ENCODE data around the gene IL4.
"Not testable (repeated sequence)": the region's sequence is repeated elsewhere in the genome, so short reads cannot be mapped to it uniquely, and the experiment has no call there.

The IL4 gene

GRCh38 chr5:132674671-132675506, 1.1 kb downstream of the IL4 start:
- peak; percentile 90 for DNase-seq (ENCODE audit: low spot score)

GRCh38 chr5:132675936-132676689, 2.3 kb downstream of the IL4 start:
- no peak for DNase-seq (ENCODE audit: low spot score)

GRCh38 chr5:132677191-132677590, 3.4 kb downstream of the IL4 start:
- peak; percentile 93 for DNase-seq (ENCODE audit: low spot score)

GRCh38 chr5:132677682-132678400, 4.1 kb downstream of the IL4 start:
- no peak for DNase-seq (ENCODE audit: low spot score)

- no peak for DNase-seq (ENCODE audit: low spot score)
Observed at GRCh38 chr5:132678735-132679134, 4.9 kb downstream of the IL4 start.

GRCh38 chr5:132679166-132679565, 5.4 kb downstream of the IL4 start:
- no peak for DNase-seq (ENCODE audit: low spot score)

GRCh38 chr5:132679717-132680380, 6.1 kb downstream of the IL4 start:
- no peak for DNase-seq (ENCODE audit: low spot score)

GRCh38 chr5:132680780-132681475, 7.1 kb downstream of the IL4 start:
- DNase-seq (ENCODE audit: low spot score), result no peak

- no peak for DNase-seq (ENCODE audit: low spot score)
Observed at GRCh38 chr5:132681476-132681831, 7.7 kb downstream of the IL4 start.

GRCh38 chr5:132681983-132682382, 8.2 kb downstream of the IL4 start:
- DNase-seq (ENCODE audit: low spot score), result no peak

GRCh38 chr5:132684491-132684890, 10.7 kb downstream of the IL4 start:
- no peak for DNase-seq (ENCODE audit: low spot score)

GRCh38 chr5:132684922-132685720, 11.3 kb downstream of the IL4 start:
- DNase-seq (ENCODE audit: low spot score), result no peak

- DNase-seq (ENCODE audit: low spot score), result no peak
Observed at GRCh38 chr5:132686193-132686592, 12.4 kb downstream of the IL4 start.

- DNase-seq (ENCODE audit: low spot score), result no peak
Observed at GRCh38 chr5:132687995-132688394, 14.2 kb downstream of the IL4 start.

- no peak for DNase-seq (ENCODE audit: low spot score)
Observed at GRCh38 chr5:132688536-132689339, 14.9 kb downstream of the IL4 start.

- no peak for DNase-seq (ENCODE audit: low spot score)
Observed at GRCh38 chr5:132689513-132689912, 15.7 kb downstream of the IL4 start.

GRCh38 chr5:132690156-132690555, 16.4 kb downstream of the IL4 start:
- no peak for DNase-seq (ENCODE audit: low spot score)

- not testable (repeated sequence) for DNase-seq (ENCODE audit: low spot score)
Observed at GRCh38 chr5:132691755-132692631, 18.2 kb downstream of the IL4 start.

GRCh38 chr5:132692632-132692967, 18.8 kb downstream of the IL4 start:
- DNase-seq (ENCODE audit: low spot score), result no peak
